Effector memory CD8-positive, alpha-beta T cell (primary cell): ENCODE results near the gene UFSP1.

ENCODE experiments used
- ATAC-seq: fragments of 150-1000 bp; cut with Tn5 transposase; replicated peaks from 2 replicates; pipeline ENCODE4 v1.10.0; 2021; ENCODE audit warnings: mild to moderate bottlenecking, moderate library complexity
- DNase-seq, 3 experiments: peaks; one replicate each; pipeline ENCODE4 v3.0.0; 2021
- H3K27ac Mint-ChIP-seq, 2 donors: one replicate each; pipeline ENCODE4 v1.8.0; 2022; ENCODE audit warnings: mild to moderate bottlenecking in 2 of 2, mixed read lengths in 2 of 2, moderate library complexity in 2 of 2
- H3K27me3 Mint-ChIP-seq, 2 donors: one replicate each; pipeline ENCODE4 v1.8.0; 2022; ENCODE audit warnings: mixed read lengths in 2 of 2
- H3K36me3 Mint-ChIP-seq: one replicate; pipeline ENCODE4 v1.8.0; 2022; ENCODE audit warnings: mild to moderate bottlenecking, moderate library complexity, mixed read lengths; ENCODE audit not compliant: insufficient read depth
- H3K4me1 Mint-ChIP-seq, 2 donors: one replicate each; pipeline ENCODE4 v1.8.0; 2022; ENCODE audit warnings: low read depth in 2 of 2, mixed read lengths in 2 of 2
- H3K4me3 Mint-ChIP-seq, 2 donors: one replicate each; pipeline ENCODE4 v1.8.0; 2022; ENCODE audit warnings: mild to moderate bottlenecking in 2 of 2, mixed read lengths in 2 of 2, moderate library complexity in 2 of 2
- H3K9me3 Mint-ChIP-seq, 2 donors: one replicate each; pipeline ENCODE4 v1.8.0; 2022; ENCODE audit warnings: mixed read lengths in 2 of 2

UFSP1 gene

GRCh38 chr7:100892364-100893317 is 3.1 kb upstream of the UFSP1 start:
- no peak for ATAC-seq
- Mint-ChIP-seq H3K4me3 (peak overlapping the region; percentile 33 to 57), H3K36me3 (peaks cover 33% of the 10 kb centered on the region), H3K27me3 (peaks cover 41 to 65% of the 10 kb centered on the region in 2 donors), H3K27ac (no peak overlapping the region), H3K9me3 (no peaks in the 10 kb centered on the region), H3K4me1 (peaks cover 27 to 33% of the 10 kb centered on the region in 2 donors)
- DNase-seq: no peak

GRCh38 chr7:100891568-100892247 is 2.2 kb upstream of the UFSP1 start:
- no peaks in the 10 kb centered on the region for H3K9me3 Mint-ChIP-seq
- peaks cover 43% of the 10 kb centered on the region for H3K36me3 Mint-ChIP-seq
- no peak overlapping the region for H3K27ac Mint-ChIP-seq
- H3K27me3 Mint-ChIP-seq: peaks cover 36 to 59% of the 10 kb centered on the region in 2 donors
- peak overlapping the region; percentile 57 to 66 for H3K4me3 Mint-ChIP-seq
- peaks cover 36 to 40% of the 10 kb centered on the region in 2 donors for H3K4me1 Mint-ChIP-seq
- no peak for DNase-seq
- ATAC-seq: no peak

GRCh38 chr7:100890653-100891567 is 1.4 kb upstream of the UFSP1 start:
- H3K27me3 Mint-ChIP-seq: peaks cover 31 to 51% of the 10 kb centered on the region in 2 donors
- ATAC-seq (no peak), DNase-seq (no peak)
- H3K4me3 Mint-ChIP-seq: peak overlapping the region; percentile 84
- peak overlapping the region in 1 of 2 donors; percentile 65 for H3K27ac Mint-ChIP-seq
- H3K36me3 Mint-ChIP-seq: peaks cover 45% of the 10 kb centered on the region
- no peaks in the 10 kb centered on the region for H3K9me3 Mint-ChIP-seq
- peaks cover 35 to 37% of the 10 kb centered on the region in 2 donors for H3K4me1 Mint-ChIP-seq

- ATAC-seq (no peak), DNase-seq (no peak)
- Mint-ChIP-seq H3K36me3 (peaks cover 63% of the 10 kb centered on the region), H3K27ac (peak overlapping the region; percentile 90 to 93), H3K9me3 (no peaks in the 10 kb centered on the region), H3K4me3 (peak overlapping the region; percentile 84), H3K4me1 (peaks cover 43 to 45% of the 10 kb centered on the region in 2 donors), H3K27me3 (peaks cover 20 to 34% of the 10 kb centered on the region in 2 donors)
Measured at GRCh38 chr7:100888291-100888987, 1.1 kb downstream of the UFSP1 start.

- peaks cover 70% of the 10 kb centered on the region for H3K36me3 Mint-ChIP-seq
- peak overlapping the region; percentile 90 to 93 for H3K27ac Mint-ChIP-seq
Measured at GRCh38 chr7:100887516-100888290, 1.8 kb downstream of the UFSP1 start.

GRCh38 chr7:100886936-100887515 is 2.5 kb downstream of the UFSP1 start:
- no peak for DNase-seq

More at GRCh38 chr7:100887516-100888290, 1.8 kb downstream of the UFSP1 start:
- peak overlapping the region; percentile 84 for H3K4me3 Mint-ChIP-seq
- DNase-seq (peak; percentile 35 to 45 (median 38)), ATAC-seq (peak; percentile 21)
- H3K9me3 Mint-ChIP-seq: no peaks in the 10 kb centered on the region
- peaks cover 44 to 50% of the 10 kb centered on the region in 2 donors for H3K4me1 Mint-ChIP-seq
- H3K27me3 Mint-ChIP-seq: peaks cover 16 to 26% of the 10 kb centered on the region in 2 donors

GRCh38 chr7:100886142-100886935 is 3.2 kb downstream of the UFSP1 start:
- peaks cover 47 to 49% of the 10 kb centered on the region in 2 donors for H3K4me1 Mint-ChIP-seq
- ATAC-seq: no peak

More at GRCh38 chr7:100886936-100887515, 2.5 kb downstream of the UFSP1 start:
- Mint-ChIP-seq H3K9me3 (no peaks in the 10 kb centered on the region), H3K27ac (peak overlapping the region; percentile 90 to 93), H3K4me3 (peak overlapping the region; percentile 84), H3K36me3 (peaks cover 77% of the 10 kb centered on the region), H3K4me1 (peaks cover 47 to 50% of the 10 kb centered on the region in 2 donors), H3K27me3 (peaks cover 10 to 20% of the 10 kb centered on the region in 2 donors)
- ATAC-seq: no peak

GRCh38 chr7:100885440-100886141 is 3.9 kb downstream of the UFSP1 start:
- Mint-ChIP-seq H3K27ac (peak overlapping the region; percentile 90 to 93), H3K36me3 (peaks cover 83% of the 10 kb centered on the region), H3K27me3 (peaks cover 0 to 5% of the 10 kb centered on the region in 2 donors), H3K4me1 (peaks cover 45 to 48% of the 10 kb centered on the region in 2 donors), H3K9me3 (no peaks in the 10 kb centered on the region), H3K4me3 (peak overlapping the region; percentile 70 to 84)
- DNase-seq (no peak), ATAC-seq (no peak)

More at GRCh38 chr7:100886142-100886935, 3.2 kb downstream of the UFSP1 start:
- DNase-seq: no peak
- peaks cover 83% of the 10 kb centered on the region for H3K36me3 Mint-ChIP-seq
- no peaks in the 10 kb centered on the region for H3K9me3 Mint-ChIP-seq
- H3K27me3 Mint-ChIP-seq: peaks cover 3 to 13% of the 10 kb centered on the region in 2 donors
- peak overlapping the region; percentile 84 for H3K4me3 Mint-ChIP-seq
- peak overlapping the region; percentile 90 to 93 for H3K27ac Mint-ChIP-seq

GRCh38 chr7:100884736-100885439 is 4.6 kb downstream of the UFSP1 start:
- peak; percentile 58 for ATAC-seq
- Mint-ChIP-seq H3K9me3 (no peaks in the 10 kb centered on the region), H3K27me3 (no peaks in the 10 kb centered on the region), H3K4me1 (peaks cover 42 to 47% of the 10 kb centered on the region in 2 donors), H3K36me3 (peaks cover 86% of the 10 kb centered on the region), H3K27ac (peak overlapping the region; percentile 90 to 91), H3K4me3 (peak overlapping the region; percentile 70 to 84)
- peak; percentile 61 to 80 (median 62) for DNase-seq
